ENCODE data around the gene DCXR.

The DCXR gene

DNA sequence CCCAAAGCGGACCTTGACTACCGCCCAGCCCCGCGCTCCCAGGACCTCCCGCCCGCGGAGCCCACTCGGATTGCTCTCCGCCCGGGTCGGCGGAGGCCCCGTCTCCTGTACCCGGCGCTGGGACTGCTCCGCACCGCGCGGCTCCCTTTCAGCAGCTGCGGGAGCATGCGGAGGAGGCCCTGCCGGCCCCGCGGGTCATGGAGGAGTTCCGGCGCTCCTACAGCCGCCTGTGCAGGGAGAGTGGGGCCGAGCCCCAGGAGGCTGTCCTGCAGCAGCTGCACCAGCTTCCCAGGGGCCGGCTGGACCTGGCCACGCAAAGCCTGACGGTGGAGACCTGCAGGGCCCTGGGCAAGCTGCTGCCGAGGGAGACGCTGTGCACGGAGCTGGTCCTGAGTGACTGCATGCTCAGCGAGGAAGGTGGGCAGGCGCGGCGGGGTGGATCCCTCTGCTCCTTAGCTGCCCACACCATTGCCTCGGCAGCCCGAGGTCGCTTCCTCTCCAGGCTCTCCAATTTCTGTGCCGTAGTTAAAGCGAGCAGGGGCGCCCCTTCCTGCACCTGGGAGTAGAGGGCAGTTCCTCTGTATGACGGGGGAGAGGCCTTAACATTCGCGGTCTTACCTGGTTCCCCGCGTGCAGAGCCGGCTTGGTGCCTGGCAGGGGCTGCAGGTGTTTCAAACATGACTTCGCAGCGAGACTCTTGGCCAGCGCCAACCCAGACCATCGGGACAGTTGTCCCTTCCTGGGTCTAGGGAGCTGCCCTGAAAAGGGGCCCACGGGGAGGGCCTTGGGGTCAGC is 13.9 kb downstream of the DCXR start (continued):
- TF ChIP-seq, protein P1, sequence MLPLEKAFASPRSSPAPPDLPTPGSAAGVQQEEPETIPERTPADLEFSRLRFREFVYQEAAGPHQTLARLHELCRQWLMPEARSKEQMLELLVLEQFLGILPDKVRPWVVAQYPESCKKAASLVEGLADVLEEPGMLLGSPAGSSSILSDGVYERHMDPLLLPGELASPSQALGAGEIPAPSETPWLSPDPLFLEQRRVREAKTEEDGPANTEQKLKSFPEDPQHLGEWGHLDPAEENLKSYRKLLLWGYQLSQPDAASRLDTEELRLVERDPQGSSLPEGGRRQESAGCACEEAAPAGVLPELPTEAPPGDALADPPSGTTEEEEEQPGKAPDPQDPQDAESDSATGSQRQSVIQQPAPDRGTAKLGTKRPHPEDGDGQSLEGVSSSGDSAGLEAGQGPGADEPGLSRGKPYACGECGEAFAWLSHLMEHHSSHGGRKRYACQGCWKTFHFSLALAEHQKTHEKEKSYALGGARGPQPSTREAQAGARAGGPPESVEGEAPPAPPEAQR (tag by site-specific recombination; IDR thresholded peaks at IDR 0.05): no peak
- TF ChIP-seq ZNF473 (tag by site-specific recombination; IDR thresholded peaks at IDR 0.05) (no peak), ZSCAN16 (tag by site-specific recombination; IDR thresholded peaks at IDR 0.05) (no peak), ZNF792 (tag by site-specific recombination; IDR thresholded peaks at IDR 0.05) (no peak), MEIS1 (CRISPR knock-in tag; IDR thresholded peaks at IDR 0.05; ENCODE audit: borderline replicate concordance) (no peak), MYNN (tag by site-specific recombination; IDR thresholded peaks at IDR 0.05; ENCODE audit: borderline replicate concordance) (peak; percentile 42; the same call in 1 of the 2 replicates), ZNF133 (tag by site-specific recombination; IDR thresholded peaks at IDR 0.05) (no peak), ZBTB48 (tag by site-specific recombination; IDR thresholded peaks at IDR 0.05) (peak; percentile 59; the same call in 1 of the 2 replicates), ZIC2 (tag by site-specific recombination; IDR thresholded peaks at IDR 0.05) (peak; percentile 69; the same call in 1 of the 2 replicates), REST (tag by site-specific recombination; IDR thresholded peaks at IDR 0.05) (0 out of 2 replicates have a peak, but pooled peaks have one; percentile 16), ZBTB7A (tag by site-specific recombination; IDR thresholded peaks at IDR 0.05; ENCODE audit: low read depth) (peak; percentile 64; the same call in 1 of the 2 replicates), ZNF114 (tag by site-specific recombination; IDR thresholded peaks at IDR 0.05) (no peak), ZNF146 (tag by site-specific recombination; IDR thresholded peaks at IDR 0.05) (no peak), ZNF791 (tag by site-specific recombination; IDR thresholded peaks at IDR 0.05) (no peak), ZNF76 (tag by site-specific recombination; IDR thresholded peaks at IDR 0.05; ENCODE audit: borderline replicate concordance, low read depth) (0 out of 2 replicates have a peak, but pooled peaks have one; percentile 68), OVOL3 (tag by site-specific recombination; IDR thresholded peaks at IDR 0.05) (no peak), PRDM1 (tag by site-specific recombination; IDR thresholded peaks at IDR 0.05) (no peak), ZNF558 (tag by site-specific recombination; IDR thresholded peaks at IDR 0.05) (no peak), ZBTB20 (tag by site-specific recombination; IDR thresholded peaks at IDR 0.05) (peak; percentile 67; the same call in 1 of the 2 replicates)
- TF ChIP-seq, protein P2, sequence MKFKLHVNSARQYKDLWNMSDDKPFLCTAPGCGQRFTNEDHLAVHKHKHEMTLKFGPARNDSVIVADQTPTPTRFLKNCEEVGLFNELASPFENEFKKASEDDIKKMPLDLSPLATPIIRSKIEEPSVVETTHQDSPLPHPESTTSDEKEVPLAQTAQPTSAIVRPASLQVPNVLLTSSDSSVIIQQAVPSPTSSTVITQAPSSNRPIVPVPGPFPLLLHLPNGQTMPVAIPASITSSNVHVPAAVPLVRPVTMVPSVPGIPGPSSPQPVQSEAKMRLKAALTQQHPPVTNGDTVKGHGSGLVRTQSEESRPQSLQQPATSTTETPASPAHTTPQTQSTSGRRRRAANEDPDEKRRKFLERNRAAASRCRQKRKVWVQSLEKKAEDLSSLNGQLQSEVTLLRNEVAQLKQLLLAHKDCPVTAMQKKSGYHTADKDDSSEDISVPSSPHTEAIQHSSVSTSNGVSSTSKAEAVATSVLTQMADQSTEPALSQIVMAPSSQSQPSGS (tag by site-specific recombination; IDR thresholded peaks at IDR 0.05; ENCODE audit: low read depth): no peak
- TF ChIP-seq, protein P3, sequence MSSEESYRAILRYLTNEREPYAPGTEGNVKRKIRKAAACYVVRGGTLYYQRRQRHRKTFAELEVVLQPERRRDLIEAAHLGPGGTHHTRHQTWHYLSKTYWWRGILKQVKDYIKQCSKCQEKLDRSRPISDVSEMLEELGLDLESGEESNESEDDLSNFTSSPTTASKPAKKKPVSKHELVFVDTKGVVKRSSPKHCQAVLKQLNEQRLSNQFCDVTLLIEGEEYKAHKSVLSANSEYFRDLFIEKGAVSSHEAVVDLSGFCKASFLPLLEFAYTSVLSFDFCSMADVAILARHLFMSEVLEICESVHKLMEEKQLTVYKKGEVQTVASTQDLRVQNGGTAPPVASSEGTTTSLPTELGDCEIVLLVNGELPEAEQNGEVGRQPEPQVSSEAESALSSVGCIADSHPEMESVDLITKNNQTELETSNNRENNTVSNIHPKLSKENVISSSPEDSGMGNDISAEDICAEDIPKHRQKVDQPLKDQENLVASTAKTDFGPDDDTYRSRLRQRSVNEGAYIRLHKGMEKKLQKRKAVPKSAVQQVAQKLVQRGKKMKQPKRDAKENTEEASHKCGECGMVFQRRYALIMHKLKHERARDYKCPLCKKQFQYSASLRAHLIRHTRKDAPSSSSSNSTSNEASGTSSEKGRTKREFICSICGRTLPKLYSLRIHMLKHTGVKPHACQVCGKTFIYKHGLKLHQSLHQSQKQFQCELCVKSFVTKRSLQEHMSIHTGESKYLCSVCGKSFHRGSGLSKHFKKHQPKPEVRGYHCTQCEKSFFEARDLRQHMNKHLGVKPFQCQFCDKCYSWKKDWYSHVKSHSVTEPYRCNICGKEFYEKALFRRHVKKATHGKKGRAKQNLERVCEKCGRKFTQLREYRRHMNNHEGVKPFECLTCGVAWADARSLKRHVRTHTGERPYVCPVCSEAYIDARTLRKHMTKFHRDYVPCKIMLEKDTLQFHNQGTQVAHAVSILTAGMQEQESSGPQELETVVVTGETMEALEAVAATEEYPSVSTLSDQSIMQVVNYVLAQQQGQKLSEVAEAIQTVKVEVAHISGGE (tag by site-specific recombination; conservative IDR thresholded peaks at IDR 0.05; ENCODE audit: low read depth): peak; percentile 49
- TF ChIP-seq, protein P4, sequence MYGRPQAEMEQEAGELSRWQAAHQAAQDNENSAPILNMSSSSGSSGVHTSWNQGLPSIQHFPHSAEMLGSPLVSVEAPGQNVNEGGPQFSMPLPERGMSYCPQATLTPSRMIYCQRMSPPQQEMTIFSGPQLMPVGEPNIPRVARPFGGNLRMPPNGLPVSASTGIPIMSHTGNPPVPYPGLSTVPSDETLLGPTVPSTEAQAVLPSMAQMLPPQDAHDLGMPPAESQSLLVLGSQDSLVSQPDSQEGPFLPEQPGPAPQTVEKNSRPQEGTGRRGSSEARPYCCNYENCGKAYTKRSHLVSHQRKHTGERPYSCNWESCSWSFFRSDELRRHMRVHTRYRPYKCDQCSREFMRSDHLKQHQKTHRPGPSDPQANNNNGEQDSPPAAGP (tag by site-specific recombination; IDR thresholded peaks at IDR 0.05): 0 out of 2 replicates have a peak, but pooled peaks have one; percentile 21
- TF ChIP-seq, protein P5, sequence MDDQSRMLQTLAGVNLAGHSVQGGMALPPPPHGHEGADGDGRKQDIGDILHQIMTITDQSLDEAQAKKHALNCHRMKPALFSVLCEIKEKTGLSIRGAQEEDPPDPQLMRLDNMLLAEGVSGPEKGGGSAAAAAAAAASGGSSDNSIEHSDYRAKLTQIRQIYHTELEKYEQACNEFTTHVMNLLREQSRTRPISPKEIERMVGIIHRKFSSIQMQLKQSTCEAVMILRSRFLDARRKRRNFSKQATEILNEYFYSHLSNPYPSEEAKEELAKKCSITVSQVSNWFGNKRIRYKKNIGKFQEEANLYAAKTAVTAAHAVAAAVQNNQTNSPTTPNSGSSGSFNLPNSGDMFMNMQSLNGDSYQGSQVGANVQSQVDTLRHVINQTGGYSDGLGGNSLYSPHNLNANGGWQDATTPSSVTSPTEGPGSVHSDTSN (CRISPR knock-in tag; IDR thresholded peaks at IDR 0.05): 0 out of 2 replicates have a peak, but pooled peaks have one; percentile 40
- TF ChIP-seq, protein P6, sequence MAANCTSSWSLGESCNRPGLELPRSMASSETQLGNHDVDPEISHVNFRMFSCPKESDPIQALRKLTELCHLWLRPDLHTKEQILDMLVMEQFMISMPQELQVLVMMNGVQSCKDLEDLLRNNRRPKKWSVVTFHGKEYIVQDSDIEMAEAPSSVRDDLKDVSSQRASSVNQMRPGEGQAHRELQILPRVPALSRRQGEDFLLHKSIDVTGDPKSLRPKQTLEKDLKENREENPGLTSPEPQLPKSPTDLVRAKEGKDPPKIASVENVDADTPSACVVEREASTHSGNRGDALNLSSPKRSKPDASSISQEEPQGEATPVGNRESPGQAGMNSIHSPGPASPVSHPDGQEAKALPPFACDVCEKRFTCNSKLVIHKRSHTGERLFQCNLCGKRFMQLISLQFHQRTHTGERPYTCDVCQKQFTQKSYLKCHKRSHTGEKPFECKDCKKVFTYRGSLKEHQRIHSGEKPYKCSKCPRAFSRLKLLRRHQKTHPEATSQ (tag by site-specific recombination; IDR thresholded peaks at IDR 0.05): 0 out of 2 replicates have a peak, but pooled peaks have one; percentile 37
- TF ChIP-seq, protein P7, sequence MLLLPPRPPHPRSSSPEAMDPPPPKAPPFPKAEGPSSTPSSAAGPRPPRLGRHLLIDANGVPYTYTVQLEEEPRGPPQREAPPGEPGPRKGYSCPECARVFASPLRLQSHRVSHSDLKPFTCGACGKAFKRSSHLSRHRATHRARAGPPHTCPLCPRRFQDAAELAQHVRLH (tag by site-specific recombination; IDR thresholded peaks at IDR 0.05): no peak
